Activated CD8-positive, alpha-beta T cell treated with anti-CD3 and anti-CD28 coated beads for 36 hours (primary cell): ENCODE measurements around the gene CENPT. TPM values are rescaled to one million over a fixed set of nuclear protein-coding genes. Genes with fewer than 3 reads are reported as not detected.

Experiments
- ATAC-seq: fragments of 200-7000 bp; cut with Tn5 transposase; one replicate; pipeline ENCODE4 v1.10.0; 2021; ENCODE audit warnings: mild to moderate bottlenecking, moderate library complexity
- CTCF ChIA-PET: fragments of 350-600 bp; sonication (Branson Sonifier 250); formaldehyde crosslinking; loops from one replicate; lab custom pipeline; 2021; ENCODE audit warnings: antibody characterized with exemption; lab: Charles Lee
- POLR2A ChIA-PET: fragments of 350-600 bp; sonication (Branson Sonifier 250); formaldehyde crosslinking; loops from one replicate; lab custom pipeline; 2021; ENCODE audit warnings: antibody characterized with exemption; lab: Charles Lee
- DNase-seq: peaks from one replicate; pipeline ENCODE4 v3.0.0-alpha.2; 2020
- H3K27ac Mint-ChIP-seq: one replicate; pipeline ENCODE4 v1.8.0; 2021; ENCODE audit warnings: mild to moderate bottlenecking, mixed read lengths
- H3K27me3 Mint-ChIP-seq: one replicate; pipeline ENCODE4 v1.8.0; 2021; ENCODE audit warnings: mixed read lengths
- H3K36me3 Mint-ChIP-seq: one replicate; pipeline ENCODE4 v1.8.0; 2021; ENCODE audit warnings: low read depth, mixed read lengths
- H3K4me1 Mint-ChIP-seq: one replicate; pipeline ENCODE4 v1.8.0; 2021; ENCODE audit warnings: low read depth, mixed read lengths
- H3K4me3 Mint-ChIP-seq: one replicate; pipeline ENCODE4 v1.8.0; 2021; ENCODE audit warnings: mild to moderate bottlenecking, moderate library complexity, mixed read lengths
- H3K9me3 Mint-ChIP-seq: one replicate; pipeline ENCODE4 v1.8.0; 2021; ENCODE audit warnings: mixed read lengths
- CTCF ChIP-seq: fragments of 200-600 bp; IDR thresholded peaks from one replicate; pipeline ENCODE4 v1.8.0; 2022; ENCODE audit warnings: antibody characterized with exemption, mild to moderate bottlenecking
- intact Hi-C: fragments of 100-400 bp; cut with micrococcal nuclease; formaldehyde crosslinking; loops from one replicate; pipeline ENCODE4 v1.10.0; 2022
- total RNA-seq, 2 experiments: library from RNA; stranded (reverse); gene quantifications; one replicate each; pipeline ENCODE4 v1.2.3, GENCODE V29; 2021

Gene CENPT
- total RNA-seq, 2 experiments from 2014 or later = 40.4 to 42.2 TPM

GRCh38 chr16:67857547-67858233 is 10.2 kb upstream of the CENPT start:
- intact Hi-C loops = no loop called here
- peak overlapping the region; percentile 14 for H3K27ac Mint-ChIP-seq

GRCh38 chr16:67856927-67857546 is 9.5 kb upstream of the CENPT start:
- no peak for TF ChIP-seq CTCF
- no peaks in the 10 kb centered on the region for H3K9me3 Mint-ChIP-seq
- peak overlapping the region; percentile 36 for H3K27ac Mint-ChIP-seq
- H3K4me3 Mint-ChIP-seq = no peak overlapping the region
- H3K27me3 Mint-ChIP-seq = no peaks in the 10 kb centered on the region
- ChIA-PET CTCF (interaction anchor here (1.0 to 1.3 kb wide), 2 partner anchors 27 to 85 kb away, joined by 3 to 4 read pairs; no protein-coding TSS in a partner anchor), POLR2A (interaction anchor here (0.6 to 1.3 kb wide), 3 partner anchors 9 to 161 kb away, joined by 3 to 4 read pairs (median 4); partner anchors contain the start of gene CENPT)
- ATAC-seq (no peak), DNase-seq (no peak)
- peaks cover 23% of the 10 kb centered on the region for H3K4me1 Mint-ChIP-seq
- intact Hi-C loops = no loop called here
- H3K36me3 Mint-ChIP-seq = peaks cover 10% of the 10 kb centered on the region

More at GRCh38 chr16:67857547-67858233, 10.2 kb upstream of the CENPT start:
- POLR2A ChIA-PET = interaction anchor here (0.6 to 1.3 kb wide), 3 partner anchors 9 to 161 kb away, joined by 3 to 4 read pairs (median 4); partner anchors contain the start of gene CENPT
- CTCF ChIA-PET = interaction anchor here (0.9 to 1.3 kb wide), 3 partner anchors 26 to 85 kb away, joined by 3 to 4 read pairs (median 4); no protein-coding TSS in a partner anchor
- Mint-ChIP-seq H3K9me3 (no peaks in the 10 kb centered on the region), H3K27me3 (no peaks in the 10 kb centered on the region), H3K4me3 (no peak overlapping the region), H3K4me1 (peaks cover 23% of the 10 kb centered on the region), H3K36me3 (peaks cover 13% of the 10 kb centered on the region)
- TF ChIP-seq CTCF = no peak
- ATAC-seq (peak; percentile 90), DNase-seq (peak; percentile 38)

GRCh38 chr16:67855789-67856188 is 8.3 kb upstream of the CENPT start:
- ChIA-PET POLR2A (interaction anchor here (1.6 kb wide), 1 partner anchor 10 kb away, joined by 3 read pairs; no protein-coding TSS in a partner anchor), CTCF (interaction anchor here (0.8 to 1.8 kb wide), 3 partner anchors 10 to 335 kb away, joined by 3 to 5 read pairs (median 3); partner anchors contain the start of gene NRN1L)
- peaks cover 23% of the 10 kb centered on the region for H3K4me1 Mint-ChIP-seq
- DNase-seq = no peak
- H3K27me3 Mint-ChIP-seq = no peaks in the 10 kb centered on the region
- H3K9me3 Mint-ChIP-seq = no peaks in the 10 kb centered on the region
- H3K4me3 Mint-ChIP-seq = no peak overlapping the region
- no peak for ATAC-seq
- no peak for TF ChIP-seq CTCF
- no peak overlapping the region for H3K27ac Mint-ChIP-seq
- H3K36me3 Mint-ChIP-seq = peaks cover 10% of the 10 kb centered on the region
- intact Hi-C loops = no loop called here

GRCh38 chr16:67853670-67854069 is 6.2 kb upstream of the CENPT start:
- Mint-ChIP-seq H3K4me1 (peaks cover 30% of the 10 kb centered on the region), H3K36me3 (peaks cover 13% of the 10 kb centered on the region), H3K4me3 (no peak overlapping the region), H3K9me3 (no peaks in the 10 kb centered on the region), H3K27me3 (no peaks in the 10 kb centered on the region), H3K27ac (no peak overlapping the region)
- ChIA-PET POLR2A (no interaction called here), CTCF (interaction anchor here (1.1 to 1.5 kb wide), 2 partner anchors 9 to 37 kb away, joined by 3 to 4 read pairs; no protein-coding TSS in a partner anchor)
- TF ChIP-seq CTCF = no peak
- intact Hi-C loops = no loop called here
- ATAC-seq (no peak), DNase-seq (no peak)
